HG03565 (cell line): ENCODE data around the gene DNM2.
"Not testable (repeated sequence)": the region's sequence is repeated elsewhere in the genome, so short reads cannot be mapped to it uniquely, and the experiment has no call there.

Source experiments
- ATAC-seq: cut with Tn5 transposase; IDR thresholded peaks from one replicate; pipeline ENCODE4 v1.9.1; 2021; ENCODE audit warnings: mild to moderate bottlenecking, moderate library complexity; ENCODE audit not compliant: unreplicated experiment

Gene DNM2

DNA sequence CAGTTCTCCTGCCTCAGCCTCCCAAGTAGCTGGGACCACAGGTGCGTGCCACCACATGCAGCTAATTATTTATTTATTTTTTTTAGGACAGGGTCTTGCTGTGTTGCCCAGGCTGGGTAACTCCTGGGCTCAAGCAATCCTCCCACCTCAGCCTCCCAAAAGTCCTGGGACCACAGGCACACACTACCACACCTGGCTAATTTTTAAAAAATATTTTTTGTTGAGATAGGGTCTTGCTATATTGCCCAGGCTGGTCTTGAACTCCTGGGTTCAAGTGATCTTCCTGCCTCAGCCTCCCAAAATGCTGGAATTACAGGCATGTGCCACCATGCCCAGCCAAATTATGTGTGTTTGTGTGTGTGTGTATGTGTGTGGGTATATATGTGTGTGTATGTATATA is 139.0 kb downstream of the DNM2 start:
- ATAC-seq: not testable (repeated sequence)

DNA sequence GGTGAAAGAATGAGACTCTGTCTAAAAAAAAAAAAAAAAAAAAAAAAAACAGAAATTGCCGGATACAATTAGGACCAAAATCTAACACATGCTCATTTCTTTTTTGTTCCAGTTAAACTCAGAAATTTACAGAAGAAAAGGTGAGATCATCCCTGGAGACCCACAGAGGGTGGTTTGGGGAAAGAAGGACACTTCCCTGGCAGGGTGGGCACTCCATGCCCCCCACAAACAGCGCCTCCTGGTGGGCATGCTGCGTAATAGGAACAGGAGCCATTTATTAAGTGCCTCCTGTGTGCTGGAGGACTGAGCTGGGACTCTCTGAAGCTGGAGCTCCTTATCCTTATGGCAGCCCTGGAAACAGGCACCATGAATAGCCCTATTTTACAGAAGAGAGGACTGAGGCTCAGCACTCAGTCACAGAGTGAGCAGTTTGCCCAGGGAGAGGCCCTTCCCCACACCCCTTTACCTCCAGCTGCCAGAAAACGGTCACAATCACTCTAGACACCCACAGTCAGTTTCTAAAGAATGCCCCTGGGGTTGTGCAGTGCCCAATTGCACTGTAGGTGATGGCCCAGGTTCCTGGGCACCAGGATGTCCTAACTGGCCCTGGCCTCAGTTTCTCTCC is 140.4 kb downstream of the DNM2 start:
- ATAC-seq: no peak

DNA sequence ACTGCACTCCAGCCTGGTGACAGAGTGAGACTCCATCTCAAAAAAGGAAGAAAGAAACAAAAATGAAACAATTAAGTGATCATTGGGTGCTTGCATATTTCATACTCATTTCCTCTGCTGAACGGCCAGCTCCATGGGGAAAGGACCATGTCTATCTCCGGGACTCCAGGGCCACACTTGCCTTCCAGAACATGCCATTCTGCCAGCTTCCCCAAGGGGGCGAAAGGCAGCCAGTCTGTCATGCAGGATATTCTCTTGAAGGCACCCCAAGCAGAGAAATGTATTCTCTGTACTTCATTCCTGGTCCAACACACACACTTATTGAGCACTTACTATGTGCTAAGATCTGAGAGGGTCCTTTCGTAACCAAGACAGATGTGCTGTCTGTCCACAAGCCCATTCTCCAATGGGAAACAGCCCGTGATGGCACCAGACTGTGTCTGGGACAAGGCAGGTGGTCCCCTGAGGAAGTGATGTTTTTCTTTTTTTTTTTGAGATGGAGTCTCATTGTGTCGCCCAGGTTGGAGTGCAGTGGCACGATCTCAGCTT is 143.3 kb downstream of the DNM2 start:
- no peak for ATAC-seq

DNA sequence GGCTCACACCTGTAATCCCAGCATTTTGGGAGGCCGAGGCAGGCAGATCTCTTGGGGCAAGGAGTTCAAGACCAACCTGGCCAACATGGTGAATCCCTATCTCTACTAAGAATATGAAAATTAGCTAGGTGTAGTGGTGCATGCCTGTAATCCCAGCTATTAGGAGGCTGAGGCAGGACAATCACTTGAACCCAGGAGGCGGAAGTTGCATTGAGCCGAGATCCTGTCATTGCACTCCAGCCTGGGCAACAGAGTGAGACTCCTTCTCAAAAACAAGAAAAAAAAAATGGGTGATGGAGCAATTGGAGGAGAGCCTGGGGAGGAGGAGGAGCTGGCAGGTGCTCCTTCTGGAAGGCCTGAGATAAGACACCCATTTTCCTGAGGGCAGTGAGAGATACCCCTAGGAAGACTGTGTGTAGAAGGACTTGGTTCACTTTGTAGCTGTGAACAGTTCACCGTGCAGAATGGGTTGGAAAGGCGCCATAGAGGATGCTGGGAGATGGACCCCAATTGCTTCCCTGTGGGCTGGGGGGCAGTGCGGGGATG is 144.8 kb downstream of the DNM2 start:
- ATAC-seq: no peak

DNA sequence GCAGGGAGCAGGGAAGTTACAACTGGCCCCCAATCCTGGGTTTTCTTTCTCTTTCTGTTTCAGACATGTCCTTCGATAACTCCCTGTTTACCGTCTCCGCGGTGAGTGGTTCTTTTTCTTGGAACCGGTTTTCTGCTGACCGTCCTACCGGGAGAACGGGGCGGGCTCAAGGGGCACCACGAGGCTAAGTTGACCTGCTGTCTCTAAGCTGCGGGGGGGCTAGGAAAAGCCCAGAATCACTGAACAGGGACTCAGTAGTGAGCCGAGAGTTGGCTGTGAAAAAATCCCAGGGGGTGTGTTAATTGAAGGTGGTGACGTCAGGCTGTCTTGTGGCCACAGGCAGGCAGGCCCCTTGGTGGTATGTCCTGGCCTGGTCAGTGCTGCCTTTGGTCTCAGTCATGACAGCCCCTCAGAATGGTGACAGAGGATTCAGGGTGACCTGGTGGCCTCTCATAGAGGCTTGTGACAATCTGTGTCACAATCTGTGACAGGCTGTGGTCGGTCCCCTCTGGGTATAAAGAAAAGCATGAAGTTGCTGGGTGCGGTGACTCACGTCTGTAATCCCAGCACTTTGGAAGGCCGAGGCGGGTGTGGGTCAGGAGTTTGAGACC is 145.3 kb downstream of the DNM2 start:
- ATAC-seq: no peak

DNA sequence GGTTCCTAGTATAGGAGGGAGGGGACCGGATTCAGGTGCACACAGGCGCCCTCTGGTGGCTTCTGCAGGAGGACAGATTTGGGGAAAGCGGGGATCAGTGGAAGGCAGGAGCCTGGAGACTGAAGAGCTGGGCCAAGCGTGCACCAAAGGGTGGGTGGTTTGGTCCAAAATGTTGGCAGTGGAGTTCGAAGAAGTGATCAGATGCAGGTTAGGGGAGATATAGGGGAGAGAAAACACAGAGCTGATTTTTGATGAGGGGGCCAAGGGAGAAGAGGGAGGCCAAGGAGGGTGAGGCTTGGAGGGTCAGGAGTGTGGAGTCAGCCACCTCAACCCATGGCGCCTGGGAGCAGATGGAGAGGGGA is 146.6 kb downstream of the DNM2 start:
- ATAC-seq: no peak

DNA sequence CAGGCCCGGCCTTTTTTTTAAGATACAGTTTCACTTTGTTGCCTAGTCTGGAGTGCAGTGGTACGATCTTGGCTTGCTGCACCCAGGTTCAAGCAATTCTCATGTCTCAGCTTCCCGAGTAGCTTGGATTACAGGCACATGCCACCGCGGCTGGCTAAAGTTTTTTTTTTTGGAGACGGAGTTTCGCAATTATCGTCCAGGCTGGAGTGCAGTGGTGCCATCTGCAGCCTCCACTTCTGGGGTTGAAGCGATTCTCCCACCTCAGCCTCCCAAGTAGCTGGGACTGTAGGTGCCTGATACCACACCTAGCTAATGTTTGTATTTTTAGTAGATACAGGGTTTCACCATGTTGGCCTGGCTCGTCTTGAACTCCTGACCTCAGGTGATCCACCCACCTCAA is 148.6 kb downstream of the DNM2 start:
- no peak for ATAC-seq

DNA sequence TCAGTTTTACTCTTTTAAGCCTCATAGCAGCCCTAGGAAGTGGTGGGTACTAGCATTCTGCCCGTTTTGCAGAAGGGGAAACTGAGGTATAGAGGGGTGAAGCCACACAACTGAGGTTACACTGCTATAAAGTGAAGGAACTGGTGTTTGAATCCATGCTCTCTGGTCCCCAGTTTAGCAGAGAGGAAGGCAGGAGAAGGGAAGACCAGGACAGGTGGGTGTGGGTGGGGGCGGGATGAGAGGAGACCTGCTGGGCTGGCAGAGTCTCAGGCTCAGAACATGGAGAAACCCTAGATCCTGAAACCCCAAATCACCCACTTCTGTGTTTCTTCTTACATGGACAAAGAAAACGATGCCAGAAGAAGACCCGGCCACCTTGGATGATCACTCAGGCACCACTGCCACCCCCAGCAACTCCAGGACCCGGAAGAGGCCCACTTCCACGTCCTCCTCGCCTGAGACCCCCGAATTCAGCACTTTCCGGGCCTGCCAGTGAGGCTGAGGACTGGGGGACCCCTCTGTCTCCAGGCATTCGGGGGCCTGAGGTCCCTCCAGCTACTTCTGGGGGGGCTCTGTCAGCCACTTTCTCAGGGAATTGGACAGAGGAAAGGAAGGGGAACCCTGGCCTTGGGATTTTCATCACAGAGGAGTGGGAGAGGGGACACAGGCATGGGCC is 151.1 kb downstream of the DNM2 start:
- no peak for ATAC-seq

DNA sequence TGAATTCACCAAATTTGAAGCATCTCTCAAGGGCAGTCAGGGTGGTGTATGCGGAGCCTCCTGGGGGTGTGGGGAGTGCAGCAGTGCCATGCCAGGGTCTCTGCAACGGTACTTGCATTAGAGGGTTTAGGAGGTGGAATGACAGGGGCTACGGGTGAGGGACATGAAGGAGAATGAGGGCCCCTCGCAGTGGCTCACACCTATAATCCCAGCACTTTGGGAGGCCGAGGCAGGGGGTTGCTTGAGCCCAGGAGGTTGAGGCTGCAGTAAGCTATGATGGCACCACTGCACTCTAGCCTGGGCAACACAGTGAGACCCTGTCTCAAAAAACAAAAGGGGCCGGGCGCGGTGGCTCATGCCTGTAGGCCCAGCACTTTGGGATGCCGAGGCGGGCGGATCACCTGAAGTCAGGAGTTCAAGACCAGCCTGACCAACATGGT is 152.0 kb downstream of the DNM2 start:
- not testable (repeated sequence) for ATAC-seq

DNA sequence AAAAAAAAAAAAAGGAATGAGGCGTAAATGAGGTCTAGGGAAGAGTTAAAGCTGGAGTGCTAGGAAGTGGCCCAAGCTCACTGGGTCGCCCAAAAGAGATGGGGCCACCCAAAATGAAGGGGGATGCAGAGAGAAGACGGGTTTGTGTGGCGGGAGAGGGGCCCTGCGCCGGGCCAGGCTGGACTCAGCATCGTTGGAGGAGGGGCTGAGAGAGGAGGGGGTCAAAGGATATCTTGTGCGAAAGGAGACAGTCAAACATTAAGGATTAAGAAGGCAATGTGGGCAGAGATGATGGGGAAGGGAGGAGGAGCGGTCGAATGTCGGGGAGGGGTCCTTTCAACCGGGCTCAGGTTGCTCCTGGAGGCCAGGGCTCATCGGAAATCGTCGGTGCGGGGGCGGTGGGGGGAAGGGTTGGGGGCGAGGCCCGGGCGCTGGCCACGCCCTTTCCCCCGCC is 152.6 kb downstream of the DNM2 start:
- ATAC-seq: no peak

DNA sequence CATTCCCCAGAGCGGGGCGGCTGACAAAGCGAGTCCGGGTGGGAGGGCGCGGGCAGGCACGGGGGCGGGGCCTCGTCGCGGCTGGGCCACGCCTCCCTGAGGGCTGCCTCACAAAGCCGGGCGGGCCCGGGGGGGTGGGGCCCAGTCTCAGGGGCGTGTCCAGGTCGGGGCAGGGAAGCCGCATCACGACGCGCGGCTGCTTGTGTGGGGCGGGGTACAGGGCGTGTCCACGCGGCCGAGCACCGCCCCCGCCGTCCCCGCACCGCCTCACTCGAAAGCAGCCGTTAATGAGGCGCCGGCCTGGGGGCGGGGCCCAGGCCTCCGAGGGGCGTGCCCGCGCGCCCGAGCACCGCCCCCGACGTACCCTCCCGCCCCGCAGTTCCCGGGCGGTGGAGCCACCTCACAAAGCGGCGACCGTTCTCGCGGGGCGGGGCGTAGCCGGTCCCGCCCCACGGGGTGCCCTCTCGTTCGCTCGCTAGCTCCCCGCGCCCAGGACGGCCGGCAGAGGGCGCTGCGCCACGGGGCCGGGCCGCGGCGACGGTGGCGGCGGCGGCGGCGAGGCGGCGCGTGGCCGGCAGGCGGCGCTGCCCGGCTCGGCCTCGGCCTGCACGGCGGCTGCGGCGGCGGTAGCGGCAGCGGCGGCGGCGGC is 153.2 kb downstream of the DNM2 start, which contains the start of gene CARM1:
CARM1 (plus strand) TSS at position 599 of the 649 bp plus-strand sequence. CDS start 150 bp downstream, outside the sequence.
- peak; percentile 74 for ATAC-seq

DNA sequence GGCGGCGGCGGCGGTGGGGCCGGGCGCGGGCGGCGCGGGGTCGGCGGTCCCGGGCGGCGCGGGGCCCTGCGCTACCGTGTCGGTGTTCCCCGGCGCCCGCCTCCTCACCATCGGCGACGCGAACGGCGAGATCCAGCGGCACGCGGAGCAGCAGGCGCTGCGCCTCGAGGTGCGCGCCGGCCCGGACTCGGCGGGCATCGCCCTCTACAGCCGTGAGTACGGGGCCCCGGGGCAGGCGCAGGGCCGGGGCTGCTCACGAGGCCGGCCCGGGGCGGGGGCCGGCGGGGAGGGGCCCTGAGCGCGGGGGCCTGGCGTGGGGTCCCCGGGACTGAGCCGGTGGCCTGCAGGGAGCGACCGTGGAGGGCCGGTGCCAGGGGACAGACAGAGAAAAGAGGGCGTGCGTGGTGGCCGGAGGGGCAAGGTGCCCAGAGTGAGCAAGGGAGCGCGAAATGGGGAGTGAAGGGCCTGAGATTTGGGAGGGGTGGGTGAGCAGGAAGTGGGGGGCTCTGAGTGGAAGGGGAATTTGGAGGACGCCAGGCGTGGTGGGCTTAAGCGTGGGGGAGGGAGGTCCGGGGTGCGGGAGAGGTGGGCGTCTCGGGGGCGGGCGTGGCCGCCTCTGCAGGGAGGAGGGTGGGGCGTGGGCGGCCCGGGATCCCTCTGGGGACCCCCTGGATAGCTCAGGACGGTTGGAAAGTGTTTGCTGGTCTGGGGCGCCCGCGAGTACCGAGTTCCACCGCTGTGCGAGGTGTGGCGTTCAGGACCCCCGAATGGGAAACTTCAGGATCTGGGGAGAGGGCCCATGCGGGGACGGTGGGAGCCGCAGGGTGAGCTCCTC is 154.0 kb downstream of the DNM2 start:
- peak; percentile 4 for ATAC-seq

DNA sequence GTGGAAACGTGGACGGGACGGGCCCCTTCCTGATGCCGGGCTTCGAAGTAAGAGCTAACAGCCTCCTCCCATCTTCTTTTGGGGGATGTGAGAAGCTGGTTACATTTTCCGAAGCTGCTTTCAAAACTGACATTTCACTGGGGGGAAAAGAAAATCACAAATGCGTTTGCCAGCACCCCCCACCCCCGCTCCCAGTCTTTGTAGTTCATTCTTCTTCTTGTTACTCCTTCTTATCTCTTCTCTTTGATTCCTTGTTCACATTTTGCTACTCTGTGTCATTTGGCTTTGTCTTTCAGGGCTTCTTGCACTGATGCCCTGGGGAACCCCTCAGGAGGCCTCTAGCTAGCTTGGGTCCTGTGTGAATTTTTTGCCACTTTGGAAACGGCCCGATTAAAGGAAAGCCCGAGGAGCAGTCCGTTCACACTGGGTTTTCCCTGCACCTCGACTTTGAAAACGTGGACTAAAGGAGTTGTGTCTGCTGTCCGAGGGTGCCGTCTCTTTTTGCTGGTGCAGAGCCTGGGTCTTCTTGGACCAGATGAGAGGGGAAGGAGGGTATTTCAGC is 154.7 kb downstream of the DNM2 start:
- no peak for ATAC-seq

DNA sequence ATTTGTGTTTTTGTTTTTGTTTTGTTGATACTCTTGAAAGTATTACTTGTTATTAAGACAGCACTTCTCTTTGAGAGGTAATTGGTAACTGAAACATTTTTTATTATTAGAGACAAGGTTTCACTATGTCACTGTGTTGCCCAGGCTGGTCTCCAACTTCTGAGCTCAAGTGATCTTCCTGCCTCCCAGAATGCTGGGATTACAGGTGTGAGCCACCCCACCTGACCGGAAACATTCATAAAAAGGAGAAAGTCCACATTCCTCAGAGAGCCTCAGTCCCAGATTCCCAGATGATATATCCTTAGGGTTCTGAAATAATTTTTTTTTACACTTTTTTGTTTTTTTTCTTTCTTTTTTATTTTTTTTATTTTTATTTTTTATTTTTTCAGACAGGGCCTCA is 156.1 kb downstream of the DNM2 start:
- no peak for ATAC-seq

DNA sequence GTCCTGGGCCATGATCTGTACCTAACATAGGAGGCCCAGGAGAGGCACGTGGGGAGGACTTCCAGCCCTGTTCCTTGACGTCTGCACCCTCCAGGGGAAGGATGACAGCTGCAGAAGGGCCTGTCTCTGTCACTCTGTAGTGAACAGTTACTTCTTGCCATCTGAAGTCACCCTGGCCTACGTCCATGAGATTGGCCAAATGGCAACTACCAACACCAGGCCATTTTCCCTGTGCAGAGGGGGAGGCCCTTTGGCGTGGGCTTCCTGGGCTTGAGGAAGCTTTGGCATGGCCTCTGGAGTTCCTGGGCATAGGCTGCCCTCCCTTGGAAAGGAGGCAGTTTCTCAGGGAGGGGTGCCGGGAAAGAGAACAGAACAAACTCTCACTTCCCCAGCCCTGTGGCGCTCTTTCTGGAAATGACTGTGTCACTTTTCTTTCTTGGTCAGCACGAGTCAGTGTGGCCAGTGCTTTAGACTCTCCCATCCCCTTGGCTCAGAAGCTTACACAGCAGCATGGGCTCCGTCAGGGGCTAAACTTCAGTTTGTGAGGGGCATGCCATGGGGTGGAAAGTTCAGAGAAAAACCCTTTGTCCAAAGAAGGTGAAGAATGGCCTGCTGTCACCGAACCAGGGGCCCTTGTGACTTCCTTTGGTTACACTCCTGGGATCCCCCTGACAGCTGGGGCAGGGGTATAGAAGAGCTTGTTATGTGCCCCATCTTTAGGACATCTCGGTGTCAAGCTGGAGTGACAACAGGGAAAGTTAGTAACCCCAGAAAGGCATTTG is 158.8 kb downstream of the DNM2 start:
- peak; percentile 31 for ATAC-seq

DNA sequence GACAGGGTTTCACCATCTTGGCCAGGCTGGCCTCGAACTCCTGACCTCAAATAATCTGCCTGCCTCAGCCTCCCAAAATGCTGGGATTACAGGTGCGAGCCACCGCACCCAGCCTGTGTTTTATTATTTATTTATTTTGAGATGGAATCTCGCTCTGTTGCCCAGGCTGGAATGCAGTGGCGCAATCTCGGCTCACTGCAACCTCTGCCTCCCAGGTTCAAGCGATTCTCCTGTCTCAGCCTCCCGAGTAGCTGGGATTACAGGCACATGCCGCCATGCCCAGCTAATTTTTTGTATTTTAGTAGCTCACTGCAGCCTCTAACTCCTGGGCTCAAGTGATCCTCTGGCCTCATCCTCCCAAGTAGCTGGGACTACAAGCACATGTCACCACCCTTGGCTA is 159.7 kb downstream of the DNM2 start:
- not testable (repeated sequence) for ATAC-seq

DNA sequence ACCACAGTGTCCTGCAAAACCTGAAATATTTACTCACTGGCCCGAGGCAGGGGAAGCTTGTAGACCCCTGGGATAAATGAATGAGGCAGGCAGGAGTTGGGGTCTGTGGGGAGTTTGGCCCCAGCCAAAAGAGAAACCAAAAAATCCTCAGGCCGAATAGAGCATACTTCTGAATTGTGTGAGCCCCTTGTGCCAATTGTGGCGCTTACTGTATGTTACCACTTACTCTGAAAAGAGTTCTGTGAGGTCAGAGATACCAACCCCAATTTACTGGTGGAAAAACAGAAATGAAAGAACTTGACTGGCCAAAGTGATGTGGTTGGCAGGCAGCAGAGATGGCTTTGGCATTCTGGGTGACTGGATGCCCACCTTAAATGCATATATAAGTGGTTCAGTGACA is 160.4 kb downstream of the DNM2 start:
- ATAC-seq: no peak
